Stimulated activated CD4-positive, alpha-beta T cell treated with anti-CD3 and anti-CD28 coated beads, Interleukin-2, amount 100 ng/mL, for 48 hours (primary cell): Measurements from ENCODE around the gene FRYL.
"Not testable (repeated sequence)": the region's sequence is repeated elsewhere in the genome, so short reads cannot be mapped to it uniquely, and the experiment has no call there.

Experiments used
- DNase-seq, 2 donors: peaks; one replicate each; pipeline ENCODE4 v3.0.0-alpha.2; 2020

The FRYL gene

GRCh38 chr4:48742412-48742811, 37.7 kb downstream of the FRYL start:
- no peak for DNase-seq

- DNase-seq: no peak
Observed at GRCh38 chr4:48739560-48740019, 40.5 kb downstream of the FRYL start.

- DNase-seq: no peak
Observed at GRCh38 chr4:48738856-48739255, 41.2 kb downstream of the FRYL start.

GRCh38 chr4:48728906-48729496, 51.1 kb downstream of the FRYL start:
- DNase-seq: peak; percentile 16 to 20

GRCh38 chr4:48727666-48728459, 52.2 kb downstream of the FRYL start:
- DNase-seq: no peak

GRCh38 chr4:48725414-48725813, 54.7 kb downstream of the FRYL start:
- DNase-seq: no peak

- no peak for DNase-seq
Observed at GRCh38 chr4:48722509-48723446, 57.3 kb downstream of the FRYL start.

- DNase-seq: no peak
Observed at GRCh38 chr4:48720459-48720858, 59.6 kb downstream of the FRYL start.

- DNase-seq: no peak
Observed at GRCh38 chr4:48718818-48719465, 61.1 kb downstream of the FRYL start.

GRCh38 chr4:48716285-48716684, 63.8 kb downstream of the FRYL start:
- DNase-seq: not testable (repeated sequence)

GRCh38 chr4:48710446-48711209, 69.5 kb downstream of the FRYL start:
- no peak for DNase-seq

GRCh38 chr4:48709901-48710300, 70.2 kb downstream of the FRYL start:
- no peak for DNase-seq

GRCh38 chr4:48708610-48709009, 71.5 kb downstream of the FRYL start:
- DNase-seq: no peak

GRCh38 chr4:48706736-48707135, 73.3 kb downstream of the FRYL start:
- no peak for DNase-seq

GRCh38 chr4:48705609-48706008, 74.5 kb downstream of the FRYL start:
- DNase-seq: no peak

GRCh38 chr4:48704091-48704802, 75.8 kb downstream of the FRYL start:
- DNase-seq: no peak

GRCh38 chr4:48699475-48699874, 80.6 kb downstream of the FRYL start:
- DNase-seq: no peak

GRCh38 chr4:48698029-48698971, 81.8 kb downstream of the FRYL start:
- no peak for DNase-seq

- not testable (repeated sequence) for DNase-seq
Observed at GRCh38 chr4:48697516-48697915, 82.6 kb downstream of the FRYL start.

GRCh38 chr4:48694824-48695223, 85.3 kb downstream of the FRYL start:
- DNase-seq: no peak
